KBM-7 (cell line): ENCODE data around the gene CDKL1.

Experiments used
- DNase-seq: peaks from one replicate; pipeline ENCODE4 v3.0.0-alpha.2; 2015
- in situ Hi-C: fragments of 300-500 bp; cut with MboI; formaldehyde crosslinking; loops from 2 replicates; pipeline ENCODE4 v1.14.3; 2020; ENCODE audit warnings: low sequenced_read_pairs, low pct_unique_long_range_greater_than_20kb, mixed read lengths

Gene CDKL1

DNA sequence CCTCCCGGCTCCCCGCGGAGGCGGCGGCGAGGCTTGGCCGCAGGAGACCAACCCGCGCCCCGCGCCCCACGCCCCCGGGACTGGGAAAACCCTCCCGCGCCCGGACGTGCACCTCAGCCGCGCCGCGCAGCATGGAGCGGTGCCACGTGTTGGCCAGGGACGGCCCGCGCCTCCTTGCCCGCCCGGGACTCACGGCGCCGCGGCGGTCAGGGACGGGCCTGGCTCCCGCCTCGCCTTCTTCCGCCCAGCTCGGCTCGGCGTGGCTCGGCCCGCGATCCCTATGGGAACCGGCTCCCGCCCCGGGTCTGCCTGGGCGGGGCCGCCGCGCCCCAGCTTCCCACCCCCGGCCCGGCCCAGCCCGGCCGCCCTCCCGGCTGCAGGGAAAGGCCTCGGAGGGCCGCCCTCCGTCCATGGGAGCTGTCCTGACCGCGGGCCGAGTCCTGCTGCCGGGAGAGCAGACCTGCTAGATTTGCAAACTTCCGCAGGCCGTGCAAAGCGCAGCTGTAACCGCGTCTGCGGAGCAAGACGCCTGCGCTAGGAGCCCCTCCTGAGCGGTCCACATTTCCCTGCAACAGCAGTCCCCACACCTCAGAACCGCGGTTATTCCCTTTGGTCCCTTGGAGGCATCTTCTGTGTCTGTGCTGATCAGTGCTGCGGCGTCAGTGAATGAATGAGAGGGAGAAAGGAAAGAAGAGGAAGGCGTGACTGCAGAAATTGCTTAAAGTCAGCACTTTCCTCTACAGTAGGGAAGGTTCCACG lies at the start of gene CDKL1:
Gene CDKL1, minus strand, starts transcription at position 251 of the 759 bp plus-strand sequence. CDS start 1,013 bp downstream, outside the sequence.
- in situ Hi-C loops = no loop called here
- peak; percentile 67 for DNase-seq

DNA sequence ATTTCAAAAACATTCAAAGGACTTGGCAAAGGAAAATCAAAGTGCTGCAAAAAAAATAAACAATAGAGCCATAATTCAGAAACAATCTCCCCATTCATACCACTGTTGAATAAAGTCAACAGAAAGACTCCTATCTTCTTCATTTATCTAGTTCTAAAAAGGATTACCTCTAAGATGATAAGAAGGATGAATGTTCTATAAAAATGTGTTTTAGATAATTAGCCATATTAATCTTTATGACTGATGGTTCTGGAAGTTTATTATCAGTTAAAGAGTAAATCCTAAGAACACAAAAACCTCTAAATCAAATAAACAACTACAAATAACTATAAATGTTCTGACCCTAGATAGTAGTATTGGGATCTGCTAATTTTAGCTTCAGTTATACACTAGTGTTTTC lies 37.8 kb upstream of the CDKL1 start:
- in situ Hi-C loops = no loop called here
- DNase-seq = no peak

DNA sequence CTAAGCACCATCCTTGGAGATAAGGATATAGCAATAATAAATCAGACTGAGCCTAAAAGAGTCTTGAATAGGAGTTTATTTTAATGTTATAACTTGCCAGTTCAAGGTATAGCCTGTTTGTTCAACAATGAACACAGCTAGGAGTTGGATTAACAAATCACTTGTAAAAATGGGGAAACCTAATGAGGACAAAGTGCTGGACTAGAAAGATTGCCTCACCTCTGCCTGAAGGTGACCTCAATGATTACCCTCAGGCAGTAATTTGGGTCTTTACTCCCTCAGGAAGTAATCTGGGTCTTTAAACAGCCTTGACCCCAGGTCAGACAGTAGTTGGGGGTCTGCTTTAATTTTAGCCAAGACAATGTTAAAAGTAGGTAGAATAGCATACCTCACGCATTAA lies 35.5 kb upstream of the CDKL1 start:
- in situ Hi-C loops = no loop called here
- no peak for DNase-seq

DNA sequence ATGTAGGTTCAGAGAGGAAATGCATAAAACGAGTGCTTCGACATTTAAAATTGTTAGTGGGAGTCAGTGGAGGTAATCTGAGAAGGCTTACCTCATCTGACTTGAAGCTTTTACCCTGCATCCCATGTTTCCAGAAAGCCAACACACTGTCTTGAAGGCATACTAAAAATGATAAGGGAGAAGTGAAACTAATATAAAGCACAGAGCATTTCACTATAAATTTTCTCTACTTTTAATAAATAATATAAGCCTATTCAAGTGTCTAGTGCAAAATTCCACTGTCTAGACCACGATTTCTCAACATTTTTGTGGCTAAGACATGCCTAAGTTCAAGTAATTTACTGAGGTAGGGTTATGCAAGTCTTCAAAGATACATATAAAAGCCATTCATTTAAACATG lies 29.1 kb upstream of the CDKL1 start:
- no peak for DNase-seq
- in situ Hi-C loops = no loop called here

DNA sequence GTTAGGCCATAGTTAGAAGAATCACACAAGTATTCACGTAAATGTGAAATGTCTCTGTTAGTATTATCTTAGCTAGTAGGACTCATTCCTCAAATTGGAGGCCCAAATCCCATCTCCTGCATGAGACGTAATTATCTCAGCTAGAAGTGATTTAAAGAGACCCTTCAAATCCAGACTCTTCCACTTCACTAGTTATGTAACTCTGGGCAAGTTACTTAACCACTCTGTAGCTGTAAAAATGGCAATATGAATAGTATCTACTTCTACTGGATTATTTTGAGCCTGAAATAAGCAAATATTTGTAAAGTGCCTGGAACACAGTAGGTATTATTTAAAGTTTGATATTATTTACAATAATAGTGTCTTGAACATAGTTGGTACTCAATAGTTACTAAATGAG lies 28.4 kb upstream of the CDKL1 start:
- in situ Hi-C loops = no loop called here

DNA sequence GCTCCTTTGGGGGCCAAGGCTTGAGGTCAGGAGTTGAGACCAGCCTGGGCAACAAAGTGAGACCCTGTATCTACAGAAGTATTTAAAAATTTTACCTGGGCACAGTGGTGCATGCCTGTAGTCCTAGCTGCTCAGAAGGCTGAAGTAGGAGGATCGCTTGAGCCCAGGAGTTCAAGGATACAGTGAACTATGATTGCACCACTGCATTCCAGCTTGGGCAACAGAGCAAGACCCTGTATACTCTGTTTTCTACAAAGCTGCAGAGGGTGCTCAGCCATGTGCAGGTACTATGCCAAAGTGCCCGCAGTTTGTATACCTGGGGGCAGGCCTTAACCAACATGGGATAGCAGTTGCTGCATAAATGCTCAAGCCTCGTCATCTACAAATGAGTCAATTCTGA lies 26.8 kb upstream of the CDKL1 start:
- in situ Hi-C loops = no loop called here
- DNase-seq = no peak

More for the DNA sequence above, 28.4 kb upstream of the CDKL1 start:
- no peak for DNase-seq

DNA sequence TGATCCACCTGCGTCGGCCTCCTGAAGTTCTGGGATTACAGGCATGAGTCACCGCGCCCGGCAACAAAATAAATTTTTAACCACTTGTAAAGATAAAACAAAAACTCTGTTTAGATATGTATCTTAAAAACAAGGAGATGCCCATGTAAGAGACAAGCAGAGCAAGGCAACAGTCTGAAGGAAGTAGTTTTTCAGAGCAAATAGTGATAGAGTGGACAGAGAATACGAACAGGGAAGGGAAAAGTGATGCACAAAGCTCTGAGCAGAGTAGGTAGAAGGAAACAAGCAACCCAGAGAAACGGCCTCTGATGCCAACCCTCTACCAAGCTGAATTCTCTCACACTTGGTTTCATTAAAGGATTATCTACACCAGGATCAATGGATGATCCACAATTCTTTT lies 24.8 kb upstream of the CDKL1 start:
- no peak for DNase-seq
- in situ Hi-C loops = no loop called here

DNA sequence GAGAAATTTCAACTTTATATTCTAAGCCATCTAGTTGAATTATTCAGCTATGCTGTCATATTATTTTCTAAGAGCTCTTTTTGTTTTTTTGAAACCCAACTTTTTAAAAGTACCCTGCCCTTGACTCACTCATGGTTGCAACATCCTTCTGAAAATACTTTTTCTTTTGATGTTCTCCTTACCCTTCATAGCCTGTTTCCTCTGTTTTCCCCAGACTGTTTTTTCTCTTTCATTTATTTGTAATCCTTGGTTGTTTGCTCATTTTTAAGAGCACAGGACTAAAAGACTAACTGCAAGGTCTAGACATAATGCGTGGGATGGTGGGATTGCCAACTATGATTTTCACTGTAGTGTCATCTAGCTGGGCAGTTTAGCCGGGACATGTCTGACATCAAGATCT lies 21.2 kb upstream of the CDKL1 start:
- DNase-seq = no peak
- in situ Hi-C loops = no loop called here

DNA sequence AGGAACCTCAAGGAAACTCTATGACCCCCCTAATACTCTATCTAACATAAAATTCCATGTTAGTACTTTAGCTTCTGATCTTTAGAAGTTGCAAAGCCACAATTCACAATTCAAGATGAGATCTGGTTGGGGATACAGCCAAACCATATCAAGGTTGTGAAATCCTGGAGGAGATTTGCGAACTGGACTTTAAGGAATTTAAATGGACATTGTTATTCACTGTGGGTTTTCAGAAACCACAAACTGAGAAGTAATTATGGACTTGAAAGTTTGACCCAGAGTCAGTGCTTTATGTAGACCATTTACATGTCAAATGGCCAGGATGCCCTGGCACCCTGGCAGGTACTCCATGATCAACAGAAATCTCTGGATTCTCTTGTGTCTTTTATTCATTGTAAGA lies 14.2 kb upstream of the CDKL1 start:
- in situ Hi-C loops = no loop called here

DNA sequence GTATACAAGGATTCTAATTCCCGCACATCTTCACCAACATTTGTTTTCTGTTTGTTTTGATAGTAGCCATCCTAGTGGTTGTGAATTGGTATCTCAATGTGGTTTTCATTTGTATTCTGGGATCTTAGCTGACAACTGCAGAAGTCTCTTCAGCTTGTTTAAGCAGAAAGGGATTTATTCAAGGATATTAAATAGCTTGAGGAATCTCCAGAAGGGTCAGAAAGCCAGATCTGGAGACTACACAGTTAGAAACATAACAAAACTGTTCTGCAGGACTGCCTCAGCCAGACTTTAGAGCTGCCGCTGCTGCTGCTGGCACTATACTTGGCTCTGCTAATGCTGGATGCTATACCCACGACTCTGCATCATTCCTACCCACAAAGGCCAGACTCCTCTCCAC lies 13.4 kb upstream of the CDKL1 start:
- in situ Hi-C loops = no loop called here
- DNase-seq = no peak

More for the DNA sequence above, 14.2 kb upstream of the CDKL1 start:
- no peak for DNase-seq

DNA sequence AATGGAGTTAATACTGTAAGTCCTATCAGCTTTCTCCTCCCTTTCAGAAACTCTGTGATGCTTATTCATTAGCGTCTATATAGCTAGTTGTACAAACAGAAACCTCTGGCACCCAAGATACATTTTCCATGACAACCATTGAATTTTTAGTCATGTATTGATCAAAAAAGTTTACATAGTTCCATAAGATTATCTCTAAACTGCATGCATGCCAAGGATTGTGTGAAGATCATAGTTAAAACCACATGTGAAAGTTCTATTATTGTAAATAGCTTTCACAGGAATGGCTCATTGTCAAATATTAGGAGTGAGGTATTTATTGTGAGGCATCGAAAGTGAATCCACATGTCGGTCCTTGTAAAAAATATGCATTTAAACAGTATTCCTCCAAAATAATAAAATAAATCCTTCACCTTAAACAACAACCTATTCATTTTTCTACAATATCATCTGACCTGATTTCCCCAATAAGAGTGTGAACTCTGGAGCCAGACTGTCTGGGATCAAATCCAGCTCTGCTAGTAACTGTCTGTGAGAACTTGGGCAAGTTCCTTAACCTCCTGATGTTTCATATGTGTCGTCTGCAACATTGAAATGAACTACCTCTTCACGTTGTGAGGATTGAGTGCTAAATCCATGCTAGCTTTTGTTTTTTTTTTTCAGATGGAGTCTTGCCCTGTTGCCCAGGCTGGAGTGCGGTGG lies 10.6 kb upstream of the CDKL1 start:
- in situ Hi-C loops = no loop called here
- no peak for DNase-seq

DNA sequence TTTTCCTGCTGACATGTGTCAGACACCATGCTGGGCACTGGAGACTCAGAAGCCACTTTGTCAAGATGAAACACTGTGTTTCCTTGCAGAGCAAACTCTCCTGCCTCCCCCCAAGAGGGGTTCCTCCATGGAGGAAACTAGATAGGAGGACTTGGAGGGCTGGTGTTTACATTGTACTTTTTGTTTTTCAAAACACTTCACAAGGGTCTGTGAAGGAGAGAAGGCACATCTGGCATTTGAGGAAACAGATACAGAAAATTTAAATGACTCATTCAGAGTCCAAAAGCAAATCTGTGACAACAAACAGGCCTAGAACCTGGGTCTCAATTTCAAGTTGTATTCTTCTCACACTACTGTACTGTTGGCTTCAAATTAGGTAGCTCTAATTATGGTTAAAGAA lies 6.7 kb upstream of the CDKL1 start:
- peak; percentile 32 for DNase-seq
- in situ Hi-C loops = no loop called here

DNA sequence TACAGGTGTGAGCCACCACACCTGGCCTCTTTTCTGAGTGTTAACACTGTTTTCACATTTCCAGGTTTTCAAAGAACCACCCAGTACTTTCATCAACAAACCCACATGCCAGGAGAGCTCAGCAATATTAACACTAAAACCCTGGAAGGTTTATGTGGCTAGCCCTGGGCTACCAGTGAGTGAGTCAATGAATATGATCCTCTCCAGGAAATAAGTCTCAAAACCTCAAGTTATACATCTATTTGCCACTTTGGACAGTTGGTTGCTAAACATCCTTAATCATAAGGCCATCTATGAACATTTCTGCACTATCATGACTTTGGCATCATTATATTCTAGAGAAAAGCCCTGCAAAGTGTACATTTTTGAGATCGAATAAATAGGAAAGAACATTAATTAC lies 6.3 kb upstream of the CDKL1 start:
- no peak for DNase-seq
- in situ Hi-C loops = no loop called here

DNA sequence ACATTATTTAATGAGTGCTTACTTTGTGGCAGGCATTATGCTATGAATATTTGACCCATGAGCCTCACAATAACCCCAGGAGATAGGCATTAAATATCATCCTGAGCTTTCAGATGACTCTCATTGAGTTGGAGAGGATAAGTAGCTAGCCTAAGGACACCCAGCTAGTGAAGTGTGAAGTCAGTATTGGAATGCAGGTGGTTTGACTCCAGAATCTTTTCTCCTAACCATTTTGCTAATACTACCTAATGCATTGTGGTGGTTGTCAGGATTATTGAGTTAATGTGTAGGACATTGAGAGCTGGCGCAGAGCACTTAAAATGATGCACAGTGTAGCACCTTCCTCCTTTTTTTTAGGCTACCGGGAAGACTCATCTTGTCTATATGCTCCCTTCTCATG lies 3.8 kb upstream of the CDKL1 start:
- in situ Hi-C loops = no loop called here
- DNase-seq = no peak

DNA sequence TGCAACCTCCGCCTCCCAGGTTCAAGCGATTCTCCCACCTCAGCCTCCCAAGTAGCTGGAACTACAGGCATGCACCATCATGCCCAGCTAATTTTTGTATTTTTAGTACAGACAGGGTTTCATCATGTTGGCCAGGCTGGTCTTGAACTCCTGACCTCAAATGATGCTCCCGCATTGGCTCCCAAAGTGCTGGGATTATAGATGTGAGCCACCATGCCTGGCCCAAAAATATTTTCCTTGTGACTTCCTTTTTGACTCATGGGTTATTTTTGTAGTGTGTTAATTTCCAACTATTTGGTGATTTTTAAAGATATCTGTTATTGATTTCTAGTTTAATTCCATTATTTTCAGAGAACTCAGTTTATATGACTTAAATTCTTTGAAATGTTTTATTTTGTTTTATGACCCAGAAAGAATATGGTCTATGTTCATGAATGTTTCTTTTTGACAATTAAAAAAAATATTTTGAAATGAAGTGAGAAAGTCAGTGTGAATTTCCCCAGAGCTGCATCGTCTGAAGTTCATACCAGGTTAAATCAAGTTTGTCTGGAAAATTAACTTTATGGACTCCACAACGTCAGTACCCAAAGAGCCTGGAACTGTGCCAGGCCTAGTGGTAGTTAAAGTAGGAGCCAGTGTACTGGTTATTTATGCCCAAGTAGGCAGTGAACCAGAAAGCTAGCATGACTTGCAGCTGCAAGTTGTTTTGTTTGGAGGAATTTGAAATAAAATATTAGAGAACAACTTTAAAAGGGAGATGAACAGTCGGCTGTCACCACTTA lies 2.8 kb upstream of the CDKL1 start:
- no peak for DNase-seq
- in situ Hi-C loops = no loop called here

DNA sequence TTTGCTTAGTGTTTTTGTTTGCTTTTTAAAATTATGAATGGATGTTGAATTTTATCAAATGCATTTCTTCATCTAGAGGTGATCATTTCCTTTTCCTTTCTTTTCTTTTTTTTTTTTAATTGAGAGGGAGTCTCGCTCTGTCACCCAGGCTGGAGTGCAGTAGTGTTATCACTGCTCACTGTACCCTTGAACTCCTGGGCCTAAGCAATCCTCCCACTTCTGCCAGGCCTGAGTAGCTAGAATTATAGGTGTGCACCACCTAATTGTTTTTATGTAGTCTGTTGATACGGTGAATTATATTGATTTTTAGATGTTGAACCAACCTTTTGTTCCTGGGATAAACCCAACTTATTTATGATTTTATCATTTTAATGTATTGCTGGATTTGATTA lies 1.5 kb upstream of the CDKL1 start:
- DNase-seq = no peak

DNA sequence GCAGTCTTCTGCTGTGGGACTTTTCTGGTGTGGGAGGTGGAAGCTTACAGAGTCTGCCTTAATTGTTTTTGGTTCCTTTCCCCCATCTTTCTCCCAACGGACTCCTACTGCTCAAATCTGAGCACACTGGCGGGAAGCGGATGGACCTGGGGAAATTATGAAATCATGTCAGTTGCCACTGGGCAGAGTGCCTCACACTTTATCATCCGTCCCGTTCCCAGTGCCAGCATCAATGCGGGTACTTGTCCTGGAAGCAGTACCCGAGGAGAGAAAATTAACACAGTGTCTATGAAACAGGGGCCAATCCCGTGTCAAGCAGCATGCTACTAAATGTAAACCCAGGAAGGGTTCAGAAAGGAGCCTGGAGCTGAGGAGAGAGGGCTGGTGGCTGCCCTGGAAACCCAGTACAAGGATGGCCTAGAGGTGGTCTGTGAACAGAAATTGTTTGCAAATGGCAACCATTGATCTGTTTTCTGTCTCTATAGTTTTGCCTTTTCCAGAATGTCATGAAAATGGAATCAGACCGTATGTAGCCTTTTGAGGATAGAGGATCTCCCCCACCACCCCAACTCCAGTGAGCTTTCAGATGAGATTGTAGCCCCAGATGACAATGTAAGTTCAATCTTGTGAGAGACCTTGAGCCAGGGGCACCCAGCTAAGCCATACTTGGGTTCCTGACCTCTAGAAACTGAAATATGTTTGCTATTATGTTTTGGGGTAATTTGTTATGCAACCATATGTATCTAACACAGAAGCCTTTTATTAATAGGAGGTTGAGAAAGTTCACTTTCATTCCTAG lies 908 bp upstream of the CDKL1 start:
- in situ Hi-C loops = no loop called here
- DNase-seq = no peak

More for the DNA sequence above, 1.5 kb upstream of the CDKL1 start:
- in situ Hi-C loops = no loop called here

DNA sequence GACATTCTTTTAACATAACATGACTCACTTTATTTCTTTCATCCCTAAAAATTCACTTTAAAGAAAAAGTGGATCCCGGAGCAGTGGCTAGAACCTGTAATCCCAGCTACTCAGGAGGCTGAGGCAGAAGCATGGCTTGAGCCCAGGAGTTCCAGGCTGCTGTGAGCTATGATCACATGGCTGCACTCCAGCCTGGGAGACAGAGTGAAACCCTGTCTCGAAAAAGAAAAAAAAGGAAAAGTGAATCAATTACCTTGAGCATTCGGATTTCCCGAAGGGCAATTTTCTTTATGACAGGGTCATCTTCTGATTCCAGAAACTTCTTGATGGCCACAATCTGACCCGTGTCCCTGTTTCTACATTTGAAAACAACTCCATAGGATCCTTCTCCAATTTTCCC lies 1.2 kb downstream of the CDKL1 start:
- no peak for DNase-seq
- in situ Hi-C loops = no loop called here

DNA sequence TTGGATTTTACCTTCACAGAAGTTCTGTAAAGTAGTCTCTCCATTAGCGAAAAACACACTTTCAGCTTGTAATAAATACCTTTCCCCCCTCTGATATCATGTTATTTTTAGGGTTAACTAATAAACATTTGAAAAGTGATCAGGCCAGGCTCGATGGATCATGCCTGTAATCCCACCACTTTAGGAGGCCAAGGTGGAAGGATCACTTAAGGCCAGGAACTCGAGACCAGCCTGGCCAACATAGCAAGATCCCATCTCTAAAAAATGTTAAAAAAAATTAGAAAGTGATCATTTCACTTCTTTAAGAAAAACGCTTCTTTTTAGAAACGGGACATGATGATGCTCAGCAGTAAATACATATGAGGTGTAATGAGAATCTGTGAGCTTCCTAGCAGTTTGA lies 2.0 kb downstream of the CDKL1 start:
- DNase-seq = no peak
- in situ Hi-C loops = no loop called here
